ENCODE results near the gene GJA1. TPM values are rescaled to one million over a fixed set of nuclear protein-coding genes. Genes with fewer than 3 reads are reported as not detected.
"Not testable (repeated sequence)": the region's sequence is repeated elsewhere in the genome, so short reads cannot be mapped to it uniquely, and the experiment has no call there.

The GJA1 gene
- polyA plus RNA-seq (2013, experiment 1 of 2) = 228 TPM
- polyA plus RNA-seq (2013, experiment 2 of 2) = 231 TPM

GRCh38 chr6:121435444-121436069, at the start of gene GJA1:
Gene GJA1 (plus strand): TSS chr6:121435646. CDS start chr6:121446848, 11,202 bp downstream.
- DNase-seq (ENCODE audit: low spot score) = peak; percentile 65
- no peak within 1 kb of the TSS for H3K4ac ChIP-seq (ENCODE audit: low read length)
- H4K8ac ChIP-seq (ENCODE audit: low read depth, low read length) = no peak within 1 kb of the TSS
- peak within 1 kb of the TSS; percentile 77 for H2BK5ac ChIP-seq (ENCODE audit: low read length)
- H3K27ac ChIP-seq (replicated peaks; ENCODE audit: low read length) = peak within 1 kb of the TSS; percentile 92
- H2BK15ac ChIP-seq (ENCODE audit: low read length) = no peak within 1 kb of the TSS
- no peak within 1 kb of the TSS for H2AK5ac ChIP-seq (ENCODE audit: low read depth, low read length)
- peak within 1 kb of the TSS; percentile 63 to 87 for H3K4me3 ChIP-seq (ENCODE audit: low read length in 2 of 2)
- H3K18ac ChIP-seq (ENCODE audit: low read length) = no peak within 1 kb of the TSS
- H3K9me3 ChIP-seq (replicated peaks in 1 of 2; ENCODE audit: control insufficient read depth in 2 of 2, insufficient read depth in 1 of 2, low read depth in 1 of 2, low read length in 2 of 2) = no peaks in the 10 kb centered on the region
- peaks cover 7 to 10% of the 10 kb centered on the region in 2 donors for H3K4me1 ChIP-seq (ENCODE audit: control insufficient read depth in 2 of 2, insufficient read depth in 1 of 2, low read depth in 1 of 2, low read length in 2 of 2)
- H4K91ac ChIP-seq (ENCODE audit: low read depth, low read length, poor library complexity) = no peak within 1 kb of the TSS
- WGBS, 2 donors (ENCODE audit: extremely low coverage in 2 of 2, insufficient read length in 2 of 2, insufficient replicate concordance in 1 of 2) = no CpG with 5 or more reads among the region's 5 CpGs
- H3K14ac ChIP-seq (ENCODE audit: low read length) = no peak within 1 kb of the TSS
- H2BK120ac ChIP-seq (ENCODE audit: low read depth, low read length) = no peak within 1 kb of the TSS
- H3K36me3 ChIP-seq (replicated peaks in 1 of 2; ENCODE audit: control insufficient read depth in 2 of 2, insufficient read depth in 2 of 2, low read length in 2 of 2) = no peaks in the 10 kb centered on the region
- no peak within 1 kb of the TSS for H3K23ac ChIP-seq (ENCODE audit: low read depth, low read length, poor library complexity)
- no peak within 1 kb of the TSS for H3K9ac ChIP-seq (ENCODE audit: low read depth, low read length, poor library complexity)
- no peaks in the 10 kb centered on the region for H3K27me3 ChIP-seq (ENCODE audit: control insufficient read depth in 3 of 3, insufficient read depth in 3 of 3, low read depth in 1 of 3, low read length in 3 of 3)
- H2AFZ ChIP-seq (ENCODE audit: low read length) = peak within 1 kb of the TSS; percentile 89
- H3K79me1 ChIP-seq (ENCODE audit: low read depth, low read length) = no peaks in the 10 kb centered on the region
- no peak within 1 kb of the TSS for H2BK12ac ChIP-seq (ENCODE audit: low read length)
- peak within 1 kb of the TSS; percentile 23 for H3K4me2 ChIP-seq (ENCODE audit: insufficient read depth, low read length, poor library complexity, severe bottlenecking)

GRCh38 chr6:121386551-121386950, 48.9 kb upstream of the GJA1 start:
- not testable (repeated sequence) for H2AK5ac ChIP-seq (ENCODE audit: low read depth, low read length); H3K79me1 ChIP-seq (ENCODE audit: low read depth, low read length); H3K9ac ChIP-seq (ENCODE audit: low read depth, low read length, poor library complexity); H3K4me3 ChIP-seq (ENCODE audit: low read length in 2 of 2); H3K27me3 ChIP-seq (ENCODE audit: control insufficient read depth in 3 of 3, insufficient read depth in 3 of 3, low read depth in 1 of 3, low read length in 3 of 3); H3K4me2 ChIP-seq (ENCODE audit: insufficient read depth, low read length, poor library complexity, severe bottlenecking); H3K4ac ChIP-seq (ENCODE audit: low read length); H3K4me1 ChIP-seq (ENCODE audit: control insufficient read depth in 2 of 2, insufficient read depth in 1 of 2, low read depth in 1 of 2, low read length in 2 of 2); H2BK15ac ChIP-seq (ENCODE audit: low read length); H2AFZ ChIP-seq (ENCODE audit: low read length); H2BK120ac ChIP-seq (ENCODE audit: low read depth, low read length); H3K9me3 ChIP-seq (replicated peaks in 1 of 2; ENCODE audit: control insufficient read depth in 2 of 2, insufficient read depth in 1 of 2, low read depth in 1 of 2, low read length in 2 of 2); H2BK5ac ChIP-seq (ENCODE audit: low read length); DNase-seq (ENCODE audit: low spot score); H3K18ac ChIP-seq (ENCODE audit: low read length); H3K36me3 ChIP-seq (replicated peaks in 1 of 2; ENCODE audit: control insufficient read depth in 2 of 2, insufficient read depth in 2 of 2, low read length in 2 of 2); H4K91ac ChIP-seq (ENCODE audit: low read depth, low read length, poor library complexity); H2BK12ac ChIP-seq (ENCODE audit: low read length); H3K14ac ChIP-seq (ENCODE audit: low read length); H3K23ac ChIP-seq (ENCODE audit: low read depth, low read length, poor library complexity); H4K8ac ChIP-seq (ENCODE audit: low read depth, low read length); H3K27ac ChIP-seq (replicated peaks; ENCODE audit: low read length)
- WGBS, 2 donors (ENCODE audit: extremely low coverage in 2 of 2, insufficient read length in 2 of 2, insufficient replicate concordance in 1 of 2) = no CpG with 5 or more reads among the region's 3 CpGs

- no peak overlapping the region for H2AFZ ChIP-seq (ENCODE audit: low read length)
- no peaks in the 10 kb centered on the region for H3K79me1 ChIP-seq (ENCODE audit: low read depth, low read length)
- no peak for DNase-seq (ENCODE audit: low spot score)
- H3K4me3 ChIP-seq (ENCODE audit: low read length in 2 of 2) = no peak overlapping the region
- WGBS, 2 donors (ENCODE audit: extremely low coverage in 2 of 2, insufficient read length in 2 of 2, insufficient replicate concordance in 1 of 2) = no CpG with 5 or more reads among the region's 3 CpGs
- H2BK5ac ChIP-seq (ENCODE audit: low read length) = no peak overlapping the region
- no peak overlapping the region for H2BK12ac ChIP-seq (ENCODE audit: low read length)
- H2AK5ac ChIP-seq (ENCODE audit: low read depth, low read length) = no peak overlapping the region
- no peak overlapping the region for H4K8ac ChIP-seq (ENCODE audit: low read depth, low read length)
- no peaks in the 10 kb centered on the region for H3K4me1 ChIP-seq (ENCODE audit: control insufficient read depth in 2 of 2, insufficient read depth in 1 of 2, low read depth in 1 of 2, low read length in 2 of 2)
- H3K4me2 ChIP-seq (ENCODE audit: insufficient read depth, low read length, poor library complexity, severe bottlenecking) = no peak overlapping the region
- no peak overlapping the region for H3K4ac ChIP-seq (ENCODE audit: low read length)
- no peak overlapping the region for H4K91ac ChIP-seq (ENCODE audit: low read depth, low read length, poor library complexity)
- peak overlapping the region; percentile 54 for H3K18ac ChIP-seq (ENCODE audit: low read length)
- H3K27ac ChIP-seq (replicated peaks; ENCODE audit: low read length) = no peak overlapping the region
- no peak overlapping the region for H3K9ac ChIP-seq (ENCODE audit: low read depth, low read length, poor library complexity)
- no peak overlapping the region for H3K23ac ChIP-seq (ENCODE audit: low read depth, low read length, poor library complexity)
- no peaks in the 10 kb centered on the region for H3K9me3 ChIP-seq (replicated peaks in 1 of 2; ENCODE audit: control insufficient read depth in 2 of 2, insufficient read depth in 1 of 2, low read depth in 1 of 2, low read length in 2 of 2)
- peaks cover 0 to 5% (median 0%) of the 10 kb centered on the region in 3 experiments for H3K27me3 ChIP-seq (ENCODE audit: control insufficient read depth in 3 of 3, insufficient read depth in 3 of 3, low read depth in 1 of 3, low read length in 3 of 3)
- no peak overlapping the region for H2BK120ac ChIP-seq (ENCODE audit: low read depth, low read length)
- no peak overlapping the region for H2BK15ac ChIP-seq (ENCODE audit: low read length)
- H3K36me3 ChIP-seq (replicated peaks in 1 of 2; ENCODE audit: control insufficient read depth in 2 of 2, insufficient read depth in 2 of 2, low read length in 2 of 2) = no peaks in the 10 kb centered on the region
- H3K14ac ChIP-seq (ENCODE audit: low read length) = no peak overlapping the region
These were observed 46.0 kb upstream of the GJA1 start for GRCh38 chr6:121389419-121389818.

- no peak overlapping the region for H2BK15ac ChIP-seq (ENCODE audit: low read length)
- peaks cover 0 to 5% (median 0%) of the 10 kb centered on the region in 3 experiments for H3K27me3 ChIP-seq (ENCODE audit: control insufficient read depth in 3 of 3, insufficient read depth in 3 of 3, low read depth in 1 of 3, low read length in 3 of 3)
- H3K27ac ChIP-seq (replicated peaks; ENCODE audit: low read length) = no peak overlapping the region
- no peak overlapping the region for H3K4me3 ChIP-seq (ENCODE audit: low read length in 2 of 2)
- no peak overlapping the region for H2AK5ac ChIP-seq (ENCODE audit: low read depth, low read length)
- H3K4me2 ChIP-seq (ENCODE audit: insufficient read depth, low read length, poor library complexity, severe bottlenecking) = no peak overlapping the region
- no peaks in the 10 kb centered on the region for H3K9me3 ChIP-seq (replicated peaks in 1 of 2; ENCODE audit: control insufficient read depth in 2 of 2, insufficient read depth in 1 of 2, low read depth in 1 of 2, low read length in 2 of 2)
- no peak overlapping the region for H3K18ac ChIP-seq (ENCODE audit: low read length)
- H2BK5ac ChIP-seq (ENCODE audit: low read length) = no peak overlapping the region
- no peak overlapping the region for H3K23ac ChIP-seq (ENCODE audit: low read depth, low read length, poor library complexity)
- no peak overlapping the region for H3K14ac ChIP-seq (ENCODE audit: low read length)
- H3K4ac ChIP-seq (ENCODE audit: low read length) = no peak overlapping the region
- H4K91ac ChIP-seq (ENCODE audit: low read depth, low read length, poor library complexity) = no peak overlapping the region
- H4K8ac ChIP-seq (ENCODE audit: low read depth, low read length) = no peak overlapping the region
- H3K36me3 ChIP-seq (replicated peaks in 1 of 2; ENCODE audit: control insufficient read depth in 2 of 2, insufficient read depth in 2 of 2, low read length in 2 of 2) = no peaks in the 10 kb centered on the region
- H3K4me1 ChIP-seq (ENCODE audit: control insufficient read depth in 2 of 2, insufficient read depth in 1 of 2, low read depth in 1 of 2, low read length in 2 of 2) = no peaks in the 10 kb centered on the region
- no peak overlapping the region for H3K9ac ChIP-seq (ENCODE audit: low read depth, low read length, poor library complexity)
- H2AFZ ChIP-seq (ENCODE audit: low read length) = no peak overlapping the region
- H2BK120ac ChIP-seq (ENCODE audit: low read depth, low read length) = no peak overlapping the region
- H2BK12ac ChIP-seq (ENCODE audit: low read length) = no peak overlapping the region
- WGBS, 2 donors (ENCODE audit: extremely low coverage in 2 of 2, insufficient read length in 2 of 2, insufficient replicate concordance in 1 of 2) = no CpG with 5 or more reads among the region's 1 CpG
- no peaks in the 10 kb centered on the region for H3K79me1 ChIP-seq (ENCODE audit: low read depth, low read length)
- no peak for DNase-seq (ENCODE audit: low spot score)
These were observed 41.5 kb upstream of the GJA1 start for GRCh38 chr6:121393731-121394505.
